ENCODE results near the gene PHLDA3.

The PHLDA3 gene

GRCh38 chr1:201420608-201421002 is 48.4 kb downstream of the PHLDA3 start (continued):
- TF ChIP-seq, protein P1, sequence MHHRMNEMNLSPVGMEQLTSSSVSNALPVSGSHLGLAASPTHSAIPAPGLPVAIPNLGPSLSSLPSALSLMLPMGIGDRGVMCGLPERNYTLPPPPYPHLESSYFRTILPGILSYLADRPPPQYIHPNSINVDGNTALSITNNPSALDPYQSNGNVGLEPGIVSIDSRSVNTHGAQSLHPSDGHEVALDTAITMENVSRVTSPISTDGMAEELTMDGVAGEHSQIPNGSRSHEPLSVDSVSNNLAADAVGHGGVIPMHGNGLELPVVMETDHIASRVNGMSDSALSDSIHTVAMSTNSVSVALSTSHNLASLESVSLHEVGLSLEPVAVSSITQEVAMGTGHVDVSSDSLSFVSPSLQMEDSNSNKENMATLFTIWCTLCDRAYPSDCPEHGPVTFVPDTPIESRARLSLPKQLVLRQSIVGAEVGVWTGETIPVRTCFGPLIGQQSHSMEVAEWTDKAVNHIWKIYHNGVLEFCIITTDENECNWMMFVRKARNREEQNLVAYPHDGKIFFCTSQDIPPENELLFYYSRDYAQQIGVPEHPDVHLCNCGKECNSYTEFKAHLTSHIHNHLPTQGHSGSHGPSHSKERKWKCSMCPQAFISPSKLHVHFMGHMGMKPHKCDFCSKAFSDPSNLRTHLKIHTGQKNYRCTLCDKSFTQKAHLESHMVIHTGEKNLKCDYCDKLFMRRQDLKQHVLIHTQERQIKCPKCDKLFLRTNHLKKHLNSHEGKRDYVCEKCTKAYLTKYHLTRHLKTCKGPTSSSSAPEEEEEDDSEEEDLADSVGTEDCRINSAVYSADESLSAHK (tag by site-specific recombination; IDR thresholded peaks at IDR 0.05) = no peak
- TF ChIP-seq ZNF548 (tag by site-specific recombination; IDR thresholded peaks at IDR 0.05) (no peak), ZNF830 (tag by site-specific recombination; IDR thresholded peaks at IDR 0.05; ENCODE audit: low read depth) (no peak), KLF7 (tag by site-specific recombination; IDR thresholded peaks at IDR 0.05; ENCODE audit: borderline replicate concordance) (no peak), REPIN1 (tag by site-specific recombination; IDR thresholded peaks at IDR 0.05; ENCODE audit: low read depth) (no peak)
- TF ChIP-seq, protein P2, sequence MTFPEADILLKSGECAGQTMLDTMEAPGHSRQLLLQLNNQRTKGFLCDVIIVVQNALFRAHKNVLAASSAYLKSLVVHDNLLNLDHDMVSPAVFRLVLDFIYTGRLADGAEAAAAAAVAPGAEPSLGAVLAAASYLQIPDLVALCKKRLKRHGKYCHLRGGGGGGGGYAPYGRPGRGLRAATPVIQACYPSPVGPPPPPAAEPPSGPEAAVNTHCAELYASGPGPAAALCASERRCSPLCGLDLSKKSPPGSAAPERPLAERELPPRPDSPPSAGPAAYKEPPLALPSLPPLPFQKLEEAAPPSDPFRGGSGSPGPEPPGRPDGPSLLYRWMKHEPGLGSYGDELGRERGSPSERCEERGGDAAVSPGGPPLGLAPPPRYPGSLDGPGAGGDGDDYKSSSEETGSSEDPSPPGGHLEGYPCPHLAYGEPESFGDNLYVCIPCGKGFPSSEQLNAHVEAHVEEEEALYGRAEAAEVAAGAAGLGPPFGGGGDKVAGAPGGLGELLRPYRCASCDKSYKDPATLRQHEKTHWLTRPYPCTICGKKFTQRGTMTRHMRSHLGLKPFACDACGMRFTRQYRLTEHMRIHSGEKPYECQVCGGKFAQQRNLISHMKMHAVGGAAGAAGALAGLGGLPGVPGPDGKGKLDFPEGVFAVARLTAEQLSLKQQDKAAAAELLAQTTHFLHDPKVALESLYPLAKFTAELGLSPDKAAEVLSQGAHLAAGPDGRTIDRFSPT (tag by site-specific recombination; IDR thresholded peaks at IDR 0.05) = no peak

- TF ChIP-seq GLIS1 (tag by site-specific recombination; IDR thresholded peaks at IDR 0.05) = peak; percentile 9; the same call in 1 of the 2 replicates
- TF ChIP-seq, protein P3, sequence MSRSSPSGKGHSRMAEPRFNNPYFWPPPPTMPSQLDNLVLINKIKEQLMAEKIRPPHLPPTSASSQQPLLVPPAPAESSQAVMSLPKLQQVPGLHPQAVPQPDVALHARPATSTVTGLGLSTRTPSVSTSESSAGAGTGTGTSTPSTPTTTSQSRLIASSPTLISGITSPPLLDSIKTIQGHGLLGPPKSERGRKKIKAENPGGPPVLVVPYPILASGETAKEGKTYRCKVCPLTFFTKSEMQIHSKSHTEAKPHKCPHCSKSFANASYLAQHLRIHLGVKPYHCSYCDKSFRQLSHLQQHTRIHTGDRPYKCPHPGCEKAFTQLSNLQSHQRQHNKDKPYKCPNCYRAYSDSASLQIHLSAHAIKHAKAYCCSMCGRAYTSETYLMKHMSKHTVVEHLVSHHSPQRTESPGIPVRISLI (tag by site-specific recombination; IDR thresholded peaks at IDR 0.05) = no peak
- Histone ChIP-seq H3K4me3 (ENCODE audit: low read depth, low read length) (no peak overlapping the region), H3K4me1 (ENCODE audit: control insufficient read depth, insufficient read depth, low read length) (no peaks in the 10 kb centered on the region), H3K9me3 (ENCODE audit: control insufficient read depth, insufficient read depth, low read depth, low read length) (no peaks in the 10 kb centered on the region), H3K36me3 (ENCODE audit: control insufficient read depth in 2 of 2, insufficient read depth in 1 of 2, low read length in 2 of 2) (no peaks in the 10 kb centered on the region), H3K27ac (ENCODE audit: extremely low read depth, low read depth, low read length) (no peak overlapping the region)
- POLR2A ChIA-PET = no interaction called here
- CTCF ChIA-PET = interaction anchor here (0.8 to 1.7 kb wide), 4 partner anchors 14 to 34 kb away, joined by 3 to 7 read pairs (median 3); no protein-coding TSS in a partner anchor
Observed at GRCh38 chr1:201419746-201420607, 49.0 kb downstream of the PHLDA3 start.

GRCh38 chr1:201419256-201419655 is 49.7 kb downstream of the PHLDA3 start:
- Histone ChIP-seq H3K4me1 (ENCODE audit: control insufficient read depth, insufficient read depth, low read length) (no peaks in the 10 kb centered on the region), H3K9me3 (ENCODE audit: control insufficient read depth, insufficient read depth, low read depth, low read length) (no peaks in the 10 kb centered on the region), H3K4me3 (ENCODE audit: low read depth, low read length) (no peak overlapping the region), H3K27ac (ENCODE audit: extremely low read depth, low read depth, low read length) (no peak overlapping the region), H3K36me3 (ENCODE audit: control insufficient read depth in 2 of 2, insufficient read depth in 1 of 2, low read length in 2 of 2) (no peaks in the 10 kb centered on the region)
- ChIA-PET CTCF (interaction anchor here (0.8 to 1.5 kb wide), 3 partner anchors 17 to 34 kb away, joined by 3 to 7 read pairs (median 3); no protein-coding TSS in a partner anchor), POLR2A (no interaction called here)
- TF ChIP-seq HOXA7 (CRISPR knock-in tag; IDR thresholded peaks at IDR 0.05; ENCODE audit: borderline replicate concordance) = no peak
- TF ChIP-seq, protein P4, sequence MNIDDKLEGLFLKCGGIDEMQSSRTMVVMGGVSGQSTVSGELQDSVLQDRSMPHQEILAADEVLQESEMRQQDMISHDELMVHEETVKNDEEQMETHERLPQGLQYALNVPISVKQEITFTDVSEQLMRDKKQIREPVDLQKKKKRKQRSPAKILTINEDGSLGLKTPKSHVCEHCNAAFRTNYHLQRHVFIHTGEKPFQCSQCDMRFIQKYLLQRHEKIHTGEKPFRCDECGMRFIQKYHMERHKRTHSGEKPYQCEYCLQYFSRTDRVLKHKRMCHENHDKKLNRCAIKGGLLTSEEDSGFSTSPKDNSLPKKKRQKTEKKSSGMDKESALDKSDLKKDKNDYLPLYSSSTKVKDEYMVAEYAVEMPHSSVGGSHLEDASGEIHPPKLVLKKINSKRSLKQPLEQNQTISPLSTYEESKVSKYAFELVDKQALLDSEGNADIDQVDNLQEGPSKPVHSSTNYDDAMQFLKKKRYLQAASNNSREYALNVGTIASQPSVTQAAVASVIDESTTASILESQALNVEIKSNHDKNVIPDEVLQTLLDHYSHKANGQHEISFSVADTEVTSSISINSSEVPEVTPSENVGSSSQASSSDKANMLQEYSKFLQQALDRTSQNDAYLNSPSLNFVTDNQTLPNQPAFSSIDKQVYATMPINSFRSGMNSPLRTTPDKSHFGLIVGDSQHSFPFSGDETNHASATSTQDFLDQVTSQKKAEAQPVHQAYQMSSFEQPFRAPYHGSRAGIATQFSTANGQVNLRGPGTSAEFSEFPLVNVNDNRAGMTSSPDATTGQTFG (tag by site-specific recombination; IDR thresholded peaks at IDR 0.05; ENCODE audit: borderline replicate concordance) = no peak
- TF ChIP-seq RBAK (tag by site-specific recombination; IDR thresholded peaks at IDR 0.05) = no peak
- no peak for TF ChIP-seq ZNF140 (tag by site-specific recombination; IDR thresholded peaks at IDR 0.05)
- no peak for TF ChIP-seq ZNF626 (tag by site-specific recombination; IDR thresholded peaks at IDR 0.05)
- TF ChIP-seq ZNF426 (tag by site-specific recombination; IDR thresholded peaks at IDR 0.05) = no peak
